Fibroblast of pulmonary artery (primary cell): ENCODE results near the gene DNM2.
"Not testable (repeated sequence)": the region's sequence is repeated elsewhere in the genome, so short reads cannot be mapped to it uniquely, and the experiment has no call there.

Source experiments
- DNase-seq: peaks from one replicate; pipeline ENCODE4 v3.0.0-alpha.2; 2010; ENCODE audit warnings: low read depth
- H3K4me3 ChIP-seq: replicated peaks from 2 replicates; pipeline ENCODE4 v1.5.1; 2011; ENCODE audit warnings: low read depth, mild to moderate bottlenecking, control low read depth, low read length, moderate library complexity
- CTCF ChIP-seq: IDR thresholded peaks from 2 replicates; pipeline ENCODE4 v1.5.1; 2011; ENCODE audit warnings: mild to moderate bottlenecking, control low read depth, low read length, inconsistent platforms; ENCODE audit errors: missing control alignments

The DNM2 gene

GRCh38 chr19:10737722-10738121 is 19.8 kb downstream of the DNM2 start:
- no peak overlapping the region for H3K4me3 ChIP-seq
- TF ChIP-seq CTCF = no peak
- DNase-seq = no peak

- no peak for TF ChIP-seq CTCF
- no peak overlapping the region for H3K4me3 ChIP-seq
- DNase-seq = no peak
Measured at GRCh38 chr19:10740798-10741197, 22.9 kb downstream of the DNM2 start.

- no peak overlapping the region for H3K4me3 ChIP-seq
- DNase-seq = no peak
- no peak for TF ChIP-seq CTCF
Measured at GRCh38 chr19:10742476-10742875, 24.6 kb downstream of the DNM2 start.

GRCh38 chr19:10744253-10744798 is 26.4 kb downstream of the DNM2 start:
- no peak for TF ChIP-seq CTCF
- H3K4me3 ChIP-seq = no peak overlapping the region
- no peak for DNase-seq

GRCh38 chr19:10744801-10745293 is 27.0 kb downstream of the DNM2 start:
- DNase-seq = no peak
- no peak for TF ChIP-seq CTCF
- no peak overlapping the region for H3K4me3 ChIP-seq

GRCh38 chr19:10746437-10746836 is 28.6 kb downstream of the DNM2 start:
- DNase-seq, H3K4me3 ChIP-seq: not testable (repeated sequence)

GRCh38 chr19:10747271-10747670 is 29.4 kb downstream of the DNM2 start:
- TF ChIP-seq CTCF = no peak
- no peak for DNase-seq
- no peak overlapping the region for H3K4me3 ChIP-seq
